Common myeloid progenitor, CD34-positive (primary cell): ENCODE measurements around the gene MAP3K4.

Experiments
- CTCF ChIA-PET: fragments of 350-600 bp; sonication (Branson Sonifier 250); formaldehyde crosslinking; loops from one replicate; lab custom pipeline; 2021; ENCODE audit warnings: antibody characterized with exemption; lab: Charles Lee
- POLR2A ChIA-PET: fragments of 350-600 bp; sonication (Branson Sonifier 250); formaldehyde crosslinking; loops from one replicate; lab custom pipeline; 2021; ENCODE audit warnings: antibody characterized with exemption; lab: Charles Lee
- DNase-seq, 3 donors: peaks; one replicate each; pipeline versions ENCODE4 v3.0.0 to v3.0.0-alpha.2; 2013
- H3K27ac ChIP-seq, 2 experiments: 1 replicate in 1 of 2; 2 replicates in 1 of 2; pipeline ENCODE4 v1.7.0; 2013; ENCODE audit warnings: inconsistent platforms in 2 of 2, low read length in 2 of 2, mild to moderate bottlenecking in 2 of 2, low read depth in 1 of 2, moderate library complexity in 1 of 2; ENCODE audit not compliant: severe bottlenecking in 2 of 2, insufficient read depth in 1 of 2, poor library complexity in 1 of 2
- H3K27me3 ChIP-seq, 5 experiments: replicated peaks in 2 of 5; 1 replicate in 3 of 5; 2 replicates in 2 of 5; pipeline versions ENCODE4 v1.6.1 to v1.7.0; 2013; ENCODE audit warnings: low read length in 4 of 5, mild to moderate bottlenecking in 2 of 5, moderate library complexity in 2 of 5, inconsistent platforms in 1 of 5; ENCODE audit not compliant: insufficient read depth in 5 of 5, control insufficient read depth in 4 of 5
- H3K36me3 ChIP-seq, 4 experiments: 1 replicate in 2 of 4; 2 replicates in 2 of 4; pipeline versions ENCODE4 v1.6.1 to v1.7.0; 2013; ENCODE audit warnings: low read length in 3 of 4, control low read depth in 1 of 4, mild to moderate bottlenecking in 1 of 4; ENCODE audit not compliant: control insufficient read depth in 4 of 4, insufficient read depth in 4 of 4
- H3K4me1 ChIP-seq, 4 experiments: 1 replicate in 3 of 4; 2 replicates in 1 of 4; pipeline versions ENCODE4 v1.6.1 to v1.7.1; 2013; ENCODE audit warnings: low read length in 3 of 4, mild to moderate bottlenecking in 3 of 4, control low read depth in 1 of 4, inconsistent platforms in 1 of 4, moderate library complexity in 1 of 4; ENCODE audit not compliant: control insufficient read depth in 4 of 4, insufficient read depth in 4 of 4; ENCODE audit errors: control extremely low read depth in 1 of 4
- H3K4me3 ChIP-seq, 7 experiments: 1 replicate in 4 of 7; 2 replicates in 3 of 7; pipeline versions ENCODE4 v1.5.1 to v1.7.0; 2013; ENCODE audit warnings: mild to moderate bottlenecking in 7 of 7, low read length in 6 of 7, moderate library complexity in 6 of 7, inconsistent platforms in 2 of 7, low read depth in 2 of 7, control low read depth in 1 of 7; ENCODE audit not compliant: insufficient read depth in 4 of 7, control insufficient read depth in 1 of 7; ENCODE audit errors: extremely low read depth in 1 of 7
- H3K9me3 ChIP-seq, 5 experiments: 1 replicate in 4 of 5; 2 replicates in 1 of 5; pipeline versions ENCODE4 v1.6.1 to v1.7.1; 2013; ENCODE audit warnings: low read length in 4 of 5, mild to moderate bottlenecking in 2 of 5, inconsistent platforms in 1 of 5, low read depth in 1 of 5, moderate library complexity in 1 of 5; ENCODE audit not compliant: control insufficient read depth in 4 of 5, insufficient read depth in 2 of 5; ENCODE audit errors: control extremely low read depth in 1 of 5
- WGBS: methylation state at CpG from one replicate; pipeline ENCODE4 v1.1.5; 2013; ENCODE audit not compliant: insufficient coverage; 5-methylcytosine and 5-hydroxymethylcytosine counted together

The MAP3K4 gene

DNA sequence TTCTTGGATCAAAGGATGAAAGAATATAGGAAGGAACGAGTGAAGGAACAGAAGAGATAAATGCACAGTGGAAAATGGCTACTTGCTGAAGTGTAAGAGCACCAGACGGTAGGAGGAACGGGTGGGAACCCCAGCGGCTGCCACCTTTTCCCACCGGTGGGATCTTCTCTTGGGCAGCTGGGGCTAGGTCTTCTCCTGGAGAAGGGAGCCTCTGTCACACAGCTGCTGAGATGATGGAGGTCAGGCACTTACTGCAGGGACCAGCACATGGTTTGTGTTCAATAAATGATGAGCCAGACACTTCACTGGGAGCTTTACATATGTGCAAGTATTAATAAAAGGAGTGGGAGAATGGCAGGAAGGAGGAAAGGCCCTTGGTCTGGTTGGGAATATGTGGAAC lies 158.6 kb downstream of the MAP3K4 start:
- POLR2A ChIA-PET = interaction anchor here (0.6 kb wide), 2 partner anchors 9 to 47 kb away, joined by 3 to 4 read pairs; no protein-coding TSS in a partner anchor

DNA sequence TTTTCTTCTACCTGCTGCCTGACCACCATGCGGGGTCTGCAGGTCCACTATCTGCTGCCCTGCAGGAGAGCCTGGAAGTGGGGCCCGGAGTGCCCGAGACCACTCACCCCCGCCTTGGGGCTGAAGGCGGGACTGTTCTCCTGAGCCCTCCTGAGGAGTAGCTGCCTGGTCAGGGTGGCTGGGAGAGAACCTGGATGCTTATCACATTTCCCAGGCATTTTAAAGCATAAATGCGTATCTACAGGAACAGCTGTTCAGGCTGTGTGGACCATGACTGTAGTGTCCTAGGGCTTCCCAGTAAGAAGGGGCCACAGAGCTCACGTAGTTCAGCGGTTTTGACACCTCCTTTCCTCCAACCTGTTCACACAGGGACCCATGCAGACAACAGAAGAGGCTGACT lies 159.0 kb downstream of the MAP3K4 start:
- 95% methylated on average over 8 of the region's 8 CpGs for WGBS
- POLR2A ChIA-PET = interaction anchor here (1.0 kb wide), 1 partner anchor 10 kb away, joined by 4 read pairs; no protein-coding TSS in a partner anchor

More for the DNA sequence above, 158.6 kb downstream of the MAP3K4 start:
- 100% methylated on average over 5 of the region's 5 CpGs for WGBS
- H3K27ac ChIP-seq = no peak overlapping the region
- CTCF ChIA-PET = interaction anchor here (0.9 to 11.8 kb wide), 4 partner anchors 12 to 224 kb away, joined by 3 to 185 read pairs (median 3); no protein-coding TSS in a partner anchor
- no peaks in the 10 kb centered on the region for H3K27me3 ChIP-seq
- no peaks in the 10 kb centered on the region for H3K4me1 ChIP-seq
- no peak overlapping the region for H3K4me3 ChIP-seq
- H3K9me3 ChIP-seq = no peaks in the 10 kb centered on the region
- no peak for DNase-seq
- peaks cover 2 to 55% (median 14%) of the 10 kb centered on the region in 4 experiments for H3K36me3 ChIP-seq

DNA sequence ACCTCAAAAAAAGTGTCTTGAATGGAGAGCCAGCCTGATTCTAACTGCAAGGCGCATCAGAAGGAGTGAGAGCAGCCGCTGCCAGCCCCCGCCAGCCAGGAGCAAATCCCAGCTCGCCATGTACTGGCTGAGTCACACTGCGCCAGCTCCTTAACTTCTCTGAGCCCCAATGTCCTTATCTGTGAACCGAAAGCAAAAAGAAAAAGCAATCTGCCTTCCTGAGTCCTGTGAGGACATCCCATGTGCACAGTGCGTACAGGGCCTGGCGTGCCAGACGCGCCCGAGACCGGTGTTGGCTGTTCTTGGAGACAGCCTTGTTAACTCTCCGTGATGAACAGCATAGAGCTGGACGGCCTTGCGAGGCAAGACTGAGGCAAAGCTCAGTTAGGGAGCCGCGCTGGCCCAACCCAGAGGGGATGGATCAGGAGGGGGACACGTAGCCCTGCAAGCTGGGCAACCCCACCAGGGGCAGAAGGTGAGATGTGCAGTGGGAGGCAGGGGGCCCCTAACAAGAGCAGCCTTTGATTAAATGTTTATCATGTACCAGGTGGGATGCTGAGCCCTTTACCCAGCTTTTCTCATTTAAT lies 159.6 kb downstream of the MAP3K4 start:
- H3K36me3 ChIP-seq = peaks cover 2 to 58% (median 14%) of the 10 kb centered on the region in 4 experiments
- POLR2A ChIA-PET = interaction anchor here (1.0 kb wide), 1 partner anchor 11 kb away, joined by 4 read pairs; no protein-coding TSS in a partner anchor
- H3K27me3 ChIP-seq = no peaks in the 10 kb centered on the region
- H3K9me3 ChIP-seq = no peaks in the 10 kb centered on the region
- H3K27ac ChIP-seq = no peak overlapping the region
- WGBS = 96% methylated on average over 18 of the region's 18 CpGs
- no peaks in the 10 kb centered on the region for H3K4me1 ChIP-seq
- H3K4me3 ChIP-seq = no peak overlapping the region
- no peak for DNase-seq
- CTCF ChIA-PET = interaction anchor here (1.0 to 11.8 kb wide), 7 partner anchors 19 to 223 kb away, joined by 3 to 185 read pairs (median 5); no protein-coding TSS in a partner anchor

More for the DNA sequence above, 159.0 kb downstream of the MAP3K4 start:
- Histone ChIP-seq H3K27ac (no peak overlapping the region), H3K4me1 (no peaks in the 10 kb centered on the region), H3K27me3 (no peaks in the 10 kb centered on the region), H3K9me3 (no peaks in the 10 kb centered on the region), H3K36me3 (peaks cover 2 to 55% (median 14%) of the 10 kb centered on the region in 4 experiments), H3K4me3 (no peak overlapping the region)
- CTCF ChIA-PET = interaction anchor here (0.9 to 11.8 kb wide), 8 partner anchors 11 to 223 kb away, joined by 3 to 185 read pairs (median 4); no protein-coding TSS in a partner anchor
- no peak for DNase-seq

DNA sequence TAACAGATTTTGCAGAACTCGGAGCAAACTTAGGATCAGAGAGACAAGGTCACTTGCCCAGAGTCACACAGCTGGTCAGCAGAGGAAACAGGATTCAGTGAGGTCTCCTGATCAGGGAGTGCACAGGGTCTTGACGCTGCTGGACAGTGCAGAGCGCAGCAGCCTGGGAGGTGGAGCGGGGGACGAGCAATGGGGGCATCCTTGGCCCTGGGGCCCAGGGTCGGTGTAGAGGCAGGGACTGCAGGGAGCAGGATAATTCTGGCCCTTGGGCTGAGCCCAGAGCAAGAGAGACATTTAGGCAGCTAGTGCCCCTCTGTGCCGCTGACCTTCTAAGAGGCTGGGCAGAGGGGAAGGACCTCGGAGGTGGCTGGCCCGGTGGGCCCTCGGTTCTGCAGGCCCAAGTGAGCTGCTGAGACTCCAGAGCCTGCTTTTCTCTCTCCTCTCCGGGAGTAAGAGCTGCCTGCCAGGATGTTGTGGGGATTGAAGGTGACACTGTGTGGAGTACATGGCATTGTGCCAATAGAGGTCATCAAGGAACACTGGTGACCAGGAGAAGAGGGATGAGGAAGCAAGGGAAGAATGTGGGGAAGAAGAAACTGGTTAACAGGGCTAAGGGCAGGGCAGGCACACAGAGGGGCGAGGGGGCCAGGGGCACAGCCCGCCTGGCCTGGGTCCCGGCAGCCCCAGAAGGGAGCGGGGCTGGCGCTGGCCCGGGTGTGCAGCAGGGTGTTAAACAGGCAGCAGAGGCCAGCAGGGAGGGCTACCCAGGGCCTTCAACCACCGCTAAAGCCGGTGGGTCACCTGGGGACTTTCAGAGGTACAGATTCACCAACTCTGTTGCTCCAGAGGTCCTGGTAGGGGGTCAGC lies 160.3 kb downstream of the MAP3K4 start:
- ChIA-PET POLR2A (interaction anchor here (1.0 kb wide), 1 partner anchor 11 kb away, joined by 4 read pairs; no protein-coding TSS in a partner anchor), CTCF (interaction anchor here (0.7 to 11.8 kb wide), 18 partner anchors 10 to 222 kb away, joined by 3 to 185 read pairs (median 4); no protein-coding TSS in a partner anchor)
- H3K9me3 ChIP-seq = no peaks in the 10 kb centered on the region
- peaks cover 0 to 55% (median 14%) of the 10 kb centered on the region in 4 experiments for H3K36me3 ChIP-seq
- no peaks in the 10 kb centered on the region for H3K4me1 ChIP-seq
- H3K27ac ChIP-seq = no peak overlapping the region
- DNase-seq = no peak
- 97% methylated on average over 15 of the region's 19 CpGs for WGBS
- H3K4me3 ChIP-seq = no peak overlapping the region
- no peaks in the 10 kb centered on the region for H3K27me3 ChIP-seq

DNA sequence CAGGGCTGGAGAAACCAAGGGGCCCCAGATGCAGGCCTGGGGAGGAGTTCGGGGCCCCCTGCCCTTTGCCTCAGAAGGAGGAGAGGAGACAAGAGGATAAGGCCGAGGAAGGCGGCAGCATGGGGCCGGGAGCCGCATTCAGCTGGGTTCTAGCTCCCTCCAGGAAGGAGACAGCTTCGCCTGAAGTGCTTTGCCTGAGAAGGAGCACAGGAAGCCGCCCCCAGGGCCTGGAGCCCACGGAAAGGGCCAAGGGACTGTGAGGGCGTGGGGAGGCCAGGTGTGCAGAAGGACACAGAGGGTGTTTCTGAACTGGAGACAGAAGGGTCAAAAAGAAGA lies 160.9 kb downstream of the MAP3K4 start:
- POLR2A ChIA-PET = no interaction called here
- no peaks in the 10 kb centered on the region for H3K27me3 ChIP-seq
- H3K27ac ChIP-seq = no peak overlapping the region
- no peaks in the 10 kb centered on the region for H3K9me3 ChIP-seq
- DNase-seq = no peak
- no peak overlapping the region for H3K4me3 ChIP-seq
- CTCF ChIA-PET = interaction anchor here (0.7 to 11.8 kb wide), 19 partner anchors 9 to 222 kb away, joined by 3 to 185 read pairs (median 4); no protein-coding TSS in a partner anchor
- no peaks in the 10 kb centered on the region for H3K4me1 ChIP-seq
- 89% methylated on average over 8 of the region's 9 CpGs for WGBS
- H3K36me3 ChIP-seq = peaks cover 0 to 56% (median 14%) of the 10 kb centered on the region in 4 experiments

DNA sequence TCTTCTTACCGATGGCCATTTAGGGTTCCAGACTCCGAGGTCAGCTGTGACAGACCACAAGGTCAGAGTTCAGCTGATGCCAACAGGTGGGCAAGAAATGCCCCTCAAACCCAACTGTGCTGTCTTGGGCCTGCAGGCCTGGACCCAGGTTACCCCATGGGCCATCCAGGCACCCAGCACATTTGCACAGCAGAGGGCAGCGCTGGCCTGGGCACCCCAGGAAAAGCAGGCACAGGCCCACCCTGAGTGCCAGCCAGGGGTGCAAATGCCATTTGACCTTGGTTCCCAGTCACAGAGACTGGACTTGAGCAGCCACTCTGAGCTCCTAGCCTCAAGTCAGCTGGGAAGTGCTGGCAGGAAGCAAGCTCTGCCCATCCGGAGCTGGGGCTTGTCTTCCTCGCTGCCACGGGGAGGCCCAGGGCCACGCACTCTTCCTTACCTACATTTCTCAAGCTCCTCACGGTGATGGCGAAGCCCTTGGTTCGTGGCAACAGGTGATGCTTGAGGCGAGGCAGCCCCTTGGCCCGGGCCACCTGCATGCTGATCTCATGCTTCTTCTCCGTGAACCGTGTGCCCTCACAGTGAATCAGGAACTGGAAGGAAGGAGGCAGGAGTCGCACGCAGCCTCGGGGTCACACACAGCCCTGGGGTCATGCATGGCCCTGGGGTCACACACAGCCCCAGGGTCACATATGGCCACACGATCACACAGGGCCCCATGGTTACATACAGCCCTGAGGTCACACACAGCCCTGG lies 161.5 kb downstream of the MAP3K4 start:
- 95% methylated on average over 18 of the region's 18 CpGs for WGBS
- Histone ChIP-seq H3K9me3 (peaks cover 0 to 3% (median 0%) of the 10 kb centered on the region in 5 experiments), H3K27ac (no peak overlapping the region), H3K36me3 (peaks cover 2 to 58% (median 16%) of the 10 kb centered on the region in 4 experiments), H3K4me3 (no peak overlapping the region), H3K4me1 (no peaks in the 10 kb centered on the region), H3K27me3 (no peaks in the 10 kb centered on the region)
- CTCF ChIA-PET = interaction anchor here (0.7 to 11.8 kb wide), 20 partner anchors 9 to 221 kb away, joined by 3 to 185 read pairs (median 4); no protein-coding TSS in a partner anchor
- POLR2A ChIA-PET = no interaction called here
- DNase-seq = peak; percentile 25 to 46 (median 31)
